Endothelial cell of umbilical vein (primary cell): ENCODE measurements around the gene SLC19A1. TPM values are rescaled to one million over a fixed set of nuclear protein-coding genes. Genes with fewer than 3 reads are reported as not detected.

Experiments used
- BruUV-seq: library from RNA; stranded (reverse); fragments of 400-500 nt; replicated peaks from 2 replicates; lab custom pipeline; 2021; lab: Mats Ljungman, UMichigan
- CTCF ChIA-PET: fragments of 300-600, 350-600 bp; sonication (Branson Sonifier 250); formaldehyde crosslinking; loops from one replicate; lab custom pipeline; 2021; ENCODE audit warnings: antibody characterized with exemption, inconsistent platforms; lab: Charles Lee
- POLR2A ChIA-PET: fragments of 300-600, 350-600 bp; sonication (Branson Sonifier 250); formaldehyde crosslinking; loops from one replicate; lab custom pipeline; 2021; ENCODE audit warnings: antibody characterized with exemption, inconsistent platforms; lab: Charles Lee
- DNase-seq: peaks from one replicate; pipeline ENCODE4 v3.0.0-alpha.2; 2011; ENCODE audit warnings: low read depth, low spot score
- FAIRE-seq: peaks from 2 replicates; lab custom pipeline; 2011; peaks lifted over from hg19 to GRCh38; lab: Jason Lieb, UNC
- H2AFZ ChIP-seq: 2 replicates; pipeline ENCODE4 v1.6.0; 2012; ENCODE audit warnings: low read depth, low read length, control low read depth, inconsistent platforms
- H3K27ac ChIP-seq: 2 replicates; pipeline ENCODE4 v1.5.1; 2011; ENCODE audit warnings: low read depth, mild to moderate bottlenecking, control low read depth, low read length, moderate library complexity; ENCODE audit not compliant: insufficient read depth
- H3K27me3 ChIP-seq, 2 experiments: 2 replicates each; pipeline versions ENCODE4 v1.6.0 to v1.6.1; 2011; ENCODE audit warnings: low read length in 2 of 2, mixed read lengths in 1 of 2; ENCODE audit not compliant: control insufficient read depth in 2 of 2, insufficient read depth in 2 of 2
- H3K36me3 ChIP-seq, 2 experiments: 2 replicates in 1 of 2; 3 replicates in 1 of 2; pipeline ENCODE4 v1.5.1; 2011; ENCODE audit warnings: low read length in 2 of 2, mild to moderate bottlenecking in 1 of 2, moderate library complexity in 1 of 2; ENCODE audit not compliant: control insufficient read depth in 2 of 2, insufficient read depth in 2 of 2; ENCODE audit errors: extremely low read depth in 1 of 2
- H3K4me1 ChIP-seq: 3 replicates; pipeline ENCODE4 v1.5.1; 2011; ENCODE audit warnings: mild to moderate bottlenecking, low read length; ENCODE audit not compliant: control insufficient read depth, insufficient read depth; ENCODE audit errors: extremely low read depth
- H3K4me2 ChIP-seq: 2 replicates; pipeline ENCODE4 v1.6.1; 2011; ENCODE audit warnings: low read length, control low read depth, mixed read lengths; ENCODE audit not compliant: insufficient read depth
- H3K4me3 ChIP-seq, 3 experiments: fragments of 200-600 bp in 1 of 3; sonication (generic), shearing (Covaris generic) in 1 of 3; replicated peaks in 1 of 3; 2 replicates each; pipeline ENCODE4 v1.5.1; 2011 to 2016; ENCODE audit warnings: control low read depth in 3 of 3, low read length in 3 of 3, mild to moderate bottlenecking in 2 of 3, inconsistent platforms in 1 of 3, low read depth in 1 of 3, moderate library complexity in 1 of 3; ENCODE audit not compliant: insufficient read depth in 1 of 3
- H3K79me2 ChIP-seq: 2 replicates; pipeline ENCODE4 v1.6.0; 2012; ENCODE audit warnings: low read length, inconsistent platforms; ENCODE audit not compliant: control insufficient read depth, insufficient read depth
- H3K9ac ChIP-seq: replicated peaks from 2 replicates; pipeline ENCODE3; 2011; ENCODE audit warnings: low read length, control low read depth; ENCODE audit not compliant: insufficient read depth; ENCODE audit errors: extremely low read depth
- H3K9me1 ChIP-seq: replicated peaks from 3 replicates; pipeline ENCODE4 v1.6.0; 2011; ENCODE audit warnings: mild to moderate bottlenecking, low read length; ENCODE audit not compliant: control insufficient read depth, insufficient read depth; ENCODE audit errors: extremely low read depth
- H3K9me3 ChIP-seq: replicated peaks from 2 replicates; pipeline ENCODE4 v1.5.1; 2012; ENCODE audit warnings: low read length, inconsistent platforms; ENCODE audit not compliant: control insufficient read depth, insufficient read depth
- H4K20me1 ChIP-seq: replicated peaks from 2 replicates; pipeline ENCODE3; 2011; ENCODE audit warnings: mild to moderate bottlenecking, low read length; ENCODE audit not compliant: control insufficient read depth, insufficient read depth; ENCODE audit errors: extremely low read depth
- EZH2 ChIP-seq: IDR thresholded peaks from 2 replicates; pipeline ENCODE4 v1.6.1; 2012; ENCODE audit warnings: borderline replicate concordance, low read depth, mild to moderate bottlenecking, moderate library complexity, low read length, inconsistent platforms; ENCODE audit not compliant: severe bottlenecking
- FOS ChIP-seq: IDR thresholded peaks from 2 replicates; pipeline ENCODE4 v1.6.1; 2011; ENCODE audit warnings: mild to moderate bottlenecking, low read length, moderate library complexity, borderline replicate concordance; ENCODE audit not compliant: insufficient read depth
- GATA2 ChIP-seq: IDR thresholded peaks from 2 replicates; pipeline ENCODE4 v1.7.0; 2011; ENCODE audit warnings: low read depth, mild to moderate bottlenecking, moderate library complexity, mixed read lengths, low read length; ENCODE audit not compliant: insufficient read length, insufficient read depth
- JUN ChIP-seq: IDR thresholded peaks from 2 replicates; pipeline ENCODE4 v1.6.1; 2011; ENCODE audit warnings: borderline replicate concordance, low read depth; ENCODE audit not compliant: insufficient read length, insufficient read depth
- MAX ChIP-seq: IDR thresholded peaks from 2 replicates; pipeline ENCODE4 v1.6.1; 2011; ENCODE audit not compliant: insufficient read depth, insufficient read length
- MYC ChIP-seq: IDR thresholded peaks from one replicate; pipeline ENCODE4 v1.6.1; 2011; ENCODE audit warnings: mild to moderate bottlenecking, low read depth, low read length
- POLR2A ChIP-seq: IDR thresholded peaks from 2 replicates; pipeline ENCODE4 v1.6.1; 2012; ENCODE audit warnings: low read depth, mild to moderate bottlenecking, control low read depth, low read length
- POLR2AphosphoS5 ChIP-seq: IDR thresholded peaks from 2 replicates; pipeline ENCODE4 v1.6.1; 2012; ENCODE audit warnings: low read depth, mild to moderate bottlenecking, control low read depth, low read length, moderate library complexity; ENCODE audit not compliant: insufficient read depth
- dilution Hi-C: fragments of 300-500 bp; cut with MboI; formaldehyde crosslinking; loops from one replicate; pipeline ENCODE4 v1.15.0; 2019; ENCODE audit warnings: low sequenced_read_pairs; ENCODE audit not compliant: extremely low pct_ligation_motif_present
- intact Hi-C: fragments of 100-400 bp; cut with micrococcal nuclease; formaldehyde crosslinking; loops from one replicate; pipeline ENCODE4 v1.10.0; 2022
- polyA plus RNA-seq, 4 experiments: library from polyadenylated mRNA; depleted of rRNA in 3 of 4; stranded (reverse) in 3 of 4; unstranded in 1 of 4; fragments of >200 nt; gene quantifications; 2 replicates each; pipeline versions ENCODE4 v1.2.1 to v1.2.3, GENCODE V29; 2011 to 2012; ENCODE audit warnings: missing spikeins in 1 of 4
- total RNA-seq: library from RNA; stranded (reverse); gene quantifications from 2 replicates; pipeline ENCODE4 v1.2.3, GENCODE V29; 2021

Gene SLC19A1
- total and polyA plus RNA-seq, 2 donors (not counting 3 experiments of a cell fraction or from before 2014, with no cell fraction given): 36.3 to 54.6 TPM

GRCh38 chr21:45457832-45458172 is 84.4 kb downstream of the SLC19A1 start:
- DNase-seq (no peak), FAIRE-seq (no peak)
- H3K27me3 ChIP-seq: no peaks in the 10 kb centered on the region
- H3K79me2 ChIP-seq: peaks cover 34% of the 10 kb centered on the region
- no peak overlapping the region for H2AFZ ChIP-seq
- no peak overlapping the region for H3K27ac ChIP-seq
- no peaks in the 10 kb centered on the region for H3K9me3 ChIP-seq
- no peak overlapping the region for H3K4me2 ChIP-seq
- BruUV-seq: no TSS peak
- no peaks in the 10 kb centered on the region for H4K20me1 ChIP-seq
- peaks cover 0 to 5% of the 10 kb centered on the region in 2 experiments for H3K36me3 ChIP-seq
- no peak for TF ChIP-seq POLR2A
- no peak for TF ChIP-seq EZH2
- no peak for TF ChIP-seq GATA2
- no peak for TF ChIP-seq JUN
- no peak for TF ChIP-seq MYC
- TF ChIP-seq POLR2AphosphoS5: no peak
- TF ChIP-seq MAX: no peak
- TF ChIP-seq FOS: no peak
- ChIA-PET POLR2A (no interaction called here), CTCF (interaction anchor here (1.6 kb wide), 1 partner anchor 318 kb away, joined by 5 read pairs; no protein-coding TSS in a partner anchor)
- H3K9ac ChIP-seq: no peak overlapping the region
- no peaks in the 10 kb centered on the region for H3K9me1 ChIP-seq
- no peak overlapping the region for H3K4me3 ChIP-seq
- dilution Hi-C loops: no loop called here
- intact Hi-C loops: no loop called here
- peaks cover 11% of the 10 kb centered on the region for H3K4me1 ChIP-seq
